ENCODE data around the gene GOPC. TPM values are rescaled to one million over a fixed set of nuclear protein-coding genes. Genes with fewer than 3 reads are reported as not detected.

The GOPC gene
- total and polyA plus RNA-seq, 2 donors (not counting 1 experiment from before 2014, with no cell fraction given) = 8.9 to 26.7 TPM

DNA sequence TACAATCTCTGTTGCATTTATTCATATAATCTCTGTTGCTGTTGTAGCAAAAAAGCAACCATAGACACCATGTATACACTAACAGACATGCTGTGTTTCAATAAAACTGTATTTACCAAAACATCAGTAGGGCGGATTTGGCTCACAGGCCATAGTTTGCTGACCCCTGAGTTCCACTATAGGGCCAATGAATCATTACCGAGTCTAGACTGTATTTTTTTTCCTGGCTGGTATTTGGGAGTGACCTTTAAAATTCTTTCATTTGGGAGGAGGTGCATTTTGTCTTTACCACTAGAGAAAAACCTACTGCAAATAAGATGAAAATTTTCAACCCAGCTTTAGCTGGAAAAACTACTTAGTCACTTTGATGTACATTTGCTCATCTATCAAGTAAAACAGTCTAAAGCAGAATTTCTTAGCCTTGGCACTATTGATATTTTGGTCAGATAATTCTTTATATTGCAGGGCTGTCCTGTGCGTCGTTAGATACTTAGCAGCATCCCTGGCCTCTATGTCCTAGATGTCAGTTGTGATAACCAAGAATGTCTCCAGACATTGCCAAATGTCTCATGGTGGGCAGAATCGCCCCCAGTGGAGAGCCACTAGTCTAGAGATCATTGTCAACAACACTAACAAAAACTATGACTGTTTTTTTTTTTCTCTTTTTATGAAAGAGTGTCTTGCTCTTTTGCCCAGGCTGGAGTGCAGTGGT lies 80.4 kb downstream of the GOPC start:
- Histone ChIP-seq H3K27me3 (replicated peaks in 1 of 4; ENCODE audit: control extremely low read depth in 1 of 4, control insufficient read depth in 3 of 4, insufficient read depth in 4 of 4, low read length in 3 of 4) (peaks cover 0 to 3% (median 0%) of the 10 kb centered on the region in 4 experiments), H2AFZ (ENCODE audit: insufficient read depth, low read depth, low read length, poor library complexity, severe bottlenecking) (no peak overlapping the region), H3K27ac (ENCODE audit: low read length in 2 of 2) (no peak overlapping the region), H3K9me3 (ENCODE audit: control extremely low read depth in 1 of 3, control insufficient read depth in 2 of 3, insufficient read depth in 1 of 3, low read length in 2 of 3) (no peaks in the 10 kb centered on the region), H3K4me1 (ENCODE audit: control insufficient read depth in 2 of 2, insufficient read depth in 2 of 2, low read length in 2 of 2) (no peaks in the 10 kb centered on the region), H3K4me2 (replicated peaks; ENCODE audit: low read depth, low read length, poor library complexity, severe bottlenecking) (no peak overlapping the region), H3K4me3 (ENCODE audit: control extremely low read depth in 1 of 5, extremely low read depth in 1 of 5, insufficient read depth in 1 of 5, low read depth in 2 of 5, low read length in 4 of 5) (no peak overlapping the region), H3K79me2 (ENCODE audit: control insufficient read depth, insufficient read depth, low read length) (no peaks in the 10 kb centered on the region), H3K9ac (ENCODE audit: low read length) (no peak overlapping the region), H3K36me3 (replicated peaks in 1 of 2; ENCODE audit: control extremely low read depth in 1 of 2, control insufficient read depth in 1 of 2, extremely low read depth in 1 of 2, insufficient read depth in 2 of 2, low read length in 1 of 2) (no peaks in the 10 kb centered on the region), H4K20me1 (ENCODE audit: control insufficient read depth, insufficient read depth, low read length, poor library complexity, severe bottlenecking) (no peaks in the 10 kb centered on the region)
- 100% methylated on average over 2 of the region's 5 CpGs for WGBS (ENCODE audit: insufficient coverage)
- Mint-ChIP-seq H3K27me3 (peaks cover 23% of the 10 kb centered on the region), H3K9me3 (ENCODE audit: insufficient read depth) (no peaks in the 10 kb centered on the region), H3K4me1 (no peaks in the 10 kb centered on the region), H3K4me3 (no peak overlapping the region), H3K27ac (no peak overlapping the region)
- POLR2A ChIA-PET = no interaction called here
- TF ChIP-seq EZH2 (IDR thresholded peaks at IDR 0.05; ENCODE audit: borderline replicate concordance, insufficient read depth, low read depth, low read length, poor library complexity, severe bottlenecking) = no peak
- TF ChIP-seq, protein P1, sequence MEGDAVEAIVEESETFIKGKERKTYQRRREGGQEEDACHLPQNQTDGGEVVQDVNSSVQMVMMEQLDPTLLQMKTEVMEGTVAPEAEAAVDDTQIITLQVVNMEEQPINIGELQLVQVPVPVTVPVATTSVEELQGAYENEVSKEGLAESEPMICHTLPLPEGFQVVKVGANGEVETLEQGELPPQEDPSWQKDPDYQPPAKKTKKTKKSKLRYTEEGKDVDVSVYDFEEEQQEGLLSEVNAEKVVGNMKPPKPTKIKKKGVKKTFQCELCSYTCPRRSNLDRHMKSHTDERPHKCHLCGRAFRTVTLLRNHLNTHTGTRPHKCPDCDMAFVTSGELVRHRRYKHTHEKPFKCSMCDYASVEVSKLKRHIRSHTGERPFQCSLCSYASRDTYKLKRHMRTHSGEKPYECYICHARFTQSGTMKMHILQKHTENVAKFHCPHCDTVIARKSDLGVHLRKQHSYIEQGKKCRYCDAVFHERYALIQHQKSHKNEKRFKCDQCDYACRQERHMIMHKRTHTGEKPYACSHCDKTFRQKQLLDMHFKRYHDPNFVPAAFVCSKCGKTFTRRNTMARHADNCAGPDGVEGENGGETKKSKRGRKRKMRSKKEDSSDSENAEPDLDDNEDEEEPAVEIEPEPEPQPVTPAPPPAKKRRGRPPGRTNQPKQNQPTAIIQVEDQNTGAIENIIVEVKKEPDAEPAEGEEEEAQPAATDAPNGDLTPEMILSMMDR (IDR thresholded peaks at IDR 0.05) = no peak
- no peak for ATAC-seq (ENCODE audit: low read depth)
- intact Hi-C loops (cut with micrococcal nuclease) = no loop called here
- no peak for DNase-seq
- CTCF ChIA-PET = no interaction called here

DNA sequence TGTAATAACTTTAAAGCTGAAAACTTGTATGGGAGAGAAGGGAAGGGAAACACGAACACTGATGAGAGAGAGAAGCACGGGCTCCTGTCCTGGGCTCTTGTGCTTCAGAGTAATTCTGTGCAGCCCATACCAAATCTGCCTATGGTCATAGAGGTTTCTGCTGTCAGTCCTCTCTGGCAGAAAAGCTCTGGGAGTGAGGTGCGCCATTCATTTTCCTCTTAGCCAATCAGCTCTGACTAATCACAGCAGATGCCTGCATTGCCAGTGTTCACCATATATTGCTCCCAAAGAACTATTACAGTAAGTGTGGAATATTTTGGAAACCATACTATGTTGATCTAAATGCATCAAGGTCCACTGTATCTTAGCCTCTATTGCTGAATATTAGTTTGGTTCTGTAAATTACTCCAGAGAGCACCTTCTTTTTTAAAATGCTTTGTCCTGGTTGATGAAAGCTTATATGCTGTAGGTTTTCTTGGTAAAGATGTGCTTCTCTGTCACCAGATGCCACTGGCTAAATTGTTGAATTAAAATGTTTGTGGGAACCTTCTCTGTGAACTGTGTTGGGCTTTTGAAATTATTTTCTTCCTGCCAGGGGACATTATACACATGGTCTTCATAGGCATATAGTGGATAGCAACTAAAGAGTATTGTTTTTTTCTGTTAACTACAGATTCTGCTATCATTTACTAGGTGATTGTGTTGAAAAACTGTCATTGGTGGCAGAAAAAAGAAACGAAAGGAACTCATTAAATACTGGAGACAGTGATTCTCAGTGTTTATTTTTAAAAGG lies 81.5 kb downstream of the GOPC start:
- Histone ChIP-seq H4K20me1 (ENCODE audit: control insufficient read depth, insufficient read depth, low read length, poor library complexity, severe bottlenecking) (no peaks in the 10 kb centered on the region), H3K27me3 (replicated peaks in 1 of 4; ENCODE audit: control extremely low read depth in 1 of 4, control insufficient read depth in 3 of 4, insufficient read depth in 4 of 4, low read length in 3 of 4) (peaks cover 0 to 3% (median 0%) of the 10 kb centered on the region in 4 experiments), H3K4me1 (ENCODE audit: control insufficient read depth in 2 of 2, insufficient read depth in 2 of 2, low read length in 2 of 2) (no peaks in the 10 kb centered on the region), H2AFZ (ENCODE audit: insufficient read depth, low read depth, low read length, poor library complexity, severe bottlenecking) (no peak overlapping the region), H3K27ac (ENCODE audit: low read length in 2 of 2) (no peak overlapping the region), H3K36me3 (replicated peaks in 1 of 2; ENCODE audit: control extremely low read depth in 1 of 2, control insufficient read depth in 1 of 2, extremely low read depth in 1 of 2, insufficient read depth in 2 of 2, low read length in 1 of 2) (no peaks in the 10 kb centered on the region), H3K9me3 (ENCODE audit: control extremely low read depth in 1 of 3, control insufficient read depth in 2 of 3, insufficient read depth in 1 of 3, low read length in 2 of 3) (no peaks in the 10 kb centered on the region), H3K4me3 (ENCODE audit: control extremely low read depth in 1 of 5, extremely low read depth in 1 of 5, insufficient read depth in 1 of 5, low read depth in 2 of 5, low read length in 4 of 5) (no peak overlapping the region), H3K79me2 (ENCODE audit: control insufficient read depth, insufficient read depth, low read length) (no peaks in the 10 kb centered on the region), H3K4me2 (replicated peaks; ENCODE audit: low read depth, low read length, poor library complexity, severe bottlenecking) (no peak overlapping the region), H3K9ac (ENCODE audit: low read length) (no peak overlapping the region)
- intact Hi-C loops (cut with micrococcal nuclease) = no loop called here
- ATAC-seq (ENCODE audit: low read depth) (no peak), DNase-seq (no peak)
- 94% methylated on average over 2 of the region's 4 CpGs for WGBS (ENCODE audit: insufficient coverage)
- H3K27ac Mint-ChIP-seq = no peak overlapping the region
- H3K4me1 Mint-ChIP-seq = no peaks in the 10 kb centered on the region
- CTCF ChIA-PET = no interaction called here
- H3K27me3 Mint-ChIP-seq = peaks cover 25% of the 10 kb centered on the region
- POLR2A ChIA-PET = no interaction called here
- H3K9me3 Mint-ChIP-seq (ENCODE audit: insufficient read depth) = no peaks in the 10 kb centered on the region
- H3K4me3 Mint-ChIP-seq = no peak overlapping the region
- TF ChIP-seq, protein P1 (IDR thresholded peaks at IDR 0.05) = no peak
- no peak for TF ChIP-seq EZH2 (IDR thresholded peaks at IDR 0.05; ENCODE audit: borderline replicate concordance, insufficient read depth, low read depth, low read length, poor library complexity, severe bottlenecking)
